K562 (cell line): ENCODE results near the gene RAPGEF5. TPM values are rescaled to one million over a fixed set of nuclear protein-coding genes. Genes with fewer than 3 reads are reported as not detected.

Experiments used
- C11orf30 ChIP-seq: fragments of 450-650 bp; IDR thresholded peaks from 2 replicates; pipeline ENCODE4 v1.6.1; 2016; ENCODE audit warnings: low read depth, mild to moderate bottlenecking
- CBFA2T3 ChIP-seq: fragments of 450-650 bp; IDR thresholded peaks from 2 replicates; pipeline ENCODE4 v1.6.1; 2017
- CEBPG ChIP-seq, 3 experiments: fragments of 200-800 bp in 1 of 3; sonication (Bioruptor generic) in 1 of 3; sonication (generic) in 1 of 3; formaldehyde crosslinking in 1 of 3; IDR thresholded peaks in 2 of 3; conservative IDR thresholded peaks in 1 of 3; 2 replicates each; pipeline versions ENCODE4 v1.6.1 to v1.8.0; 2016 to 2022; ENCODE audit warnings: missing compliant biosample characterization in 2 of 3, missing genetic modification characterization in 2 of 3, mild to moderate bottlenecking in 1 of 3, missing genetic modification reagents in 1 of 3
- GABPA ChIP-seq: fragments of 200-800 bp; sonication (Bioruptor generic); conservative IDR thresholded peaks from 2 replicates; pipeline ENCODE4 v1.6.1; 2016; ENCODE audit warnings: low read depth, missing genetic modification characterization, missing compliant biosample characterization
- GATA2 ChIP-seq: sonication (generic); formaldehyde crosslinking; IDR thresholded peaks from 2 replicates; pipeline ENCODE4 v1.4.0; 2020; ENCODE audit warnings: mild to moderate bottlenecking, missing genetic modification reagents
- HNRNPK ChIP-seq: fragments of 200-400 bp; formaldehyde crosslinking; IDR thresholded peaks from one replicate; pipeline ENCODE4 v1.6.1; 2018; ENCODE audit warnings: mild to moderate bottlenecking, low read depth, low read length; ENCODE audit not compliant: poor library complexity, severe bottlenecking
- LARP7 ChIP-seq: fragments of 450-650 bp; IDR thresholded peaks from 2 replicates; pipeline ENCODE4 v1.6.1; 2016
- MAZ ChIP-seq, 2 experiments: fragments of 450-650 bp in 1 of 2; sonication (generic) in 1 of 2; formaldehyde crosslinking; IDR thresholded peaks in 1 of 2; conservative IDR thresholded peaks in 1 of 2; 2 replicates each; pipeline versions ENCODE4 v1.4.0 to v1.5.0; 2020; ENCODE audit warnings: mild to moderate bottlenecking in 1 of 2, missing genetic modification reagents in 1 of 2
- MYNN ChIP-seq, 2 experiments: sonication (generic); formaldehyde crosslinking in 1 of 2; IDR thresholded peaks; 2 replicates each; pipeline versions ENCODE4 v1.5.0 to v1.6.1; 2016 to 2020; ENCODE audit warnings: antibody characterized with exemption in 1 of 2, missing genetic modification reagents in 1 of 2
- PHF8 ChIP-seq: fragments of 200-600 bp; sonication (generic); IDR thresholded peaks from 2 replicates; pipeline ENCODE4 v1.6.1; 2012; ENCODE audit warnings: mixed run types, mild to moderate bottlenecking, inconsistent platforms, low read length, moderate library complexity, borderline replicate concordance
- POLR3A ChIP-seq: IDR thresholded peaks from 2 replicates; pipeline ENCODE4 v1.6.1; 2011; ENCODE audit warnings: borderline replicate concordance, mild to moderate bottlenecking, moderate library complexity; ENCODE audit not compliant: insufficient read length, insufficient read depth; ENCODE audit errors: extremely low read depth
- SPI1 ChIP-seq: IDR thresholded peaks from 2 replicates; pipeline ENCODE4 v1.6.1; 2011; ENCODE audit warnings: low read depth, low read length, control low read depth, borderline replicate concordance
- TCF3 ChIP-seq: sonication (generic); formaldehyde crosslinking; IDR thresholded peaks from 2 replicates; pipeline ENCODE4 v1.4.0; 2020; ENCODE audit warnings: mild to moderate bottlenecking, missing genetic modification reagents
- TOE1 ChIP-seq, 2 experiments: fragments of 450-650 bp in 1 of 2; sonication (generic) in 1 of 2; formaldehyde crosslinking in 1 of 2; IDR thresholded peaks; 2 replicates each; pipeline versions ENCODE4 v1.7.1 to v1.8.0; 2016 to 2022; ENCODE audit warnings: borderline replicate concordance in 2 of 2, mild to moderate bottlenecking in 2 of 2, antibody characterized with exemption in 1 of 2, inconsistent platforms in 1 of 2, low read depth in 1 of 2, missing genetic modification reagents in 1 of 2, moderate library complexity in 1 of 2
- WHSC1 ChIP-seq: IDR thresholded peaks from one replicate; pipeline ENCODE4 v1.6.1; 2012; ENCODE audit warnings: low read length, control low read depth, inconsistent platforms
- XRCC4 ChIP-seq: IDR thresholded peaks from one replicate; pipeline ENCODE4 v1.6.1; 2011; ENCODE audit not compliant: insufficient read depth, insufficient read length; ENCODE audit errors: extremely low read depth
- ZNF311 ChIP-seq: fragments of 250-450 bp; sonication (Bioruptor Pico); IDR thresholded peaks from 2 replicates; pipeline ENCODE4 v1.4.0; 2020; ENCODE audit warnings: mild to moderate bottlenecking, moderate library complexity
- ZNF316 ChIP-seq: fragments of 450-650 bp; IDR thresholded peaks from 2 replicates; pipeline ENCODE4 v1.6.1; 2016
- ZNF583 ChIP-seq: fragments of 250-450 bp; sonication (Bioruptor Pico); IDR thresholded peaks from 2 replicates; pipeline ENCODE4 v1.4.0; 2020
- ZNF668 ChIP-seq: fragments of 250-450 bp; sonication (Bioruptor Pico); IDR thresholded peaks from 2 replicates; pipeline ENCODE4 v1.8.0; 2022; ENCODE audit warnings: mild to moderate bottlenecking, inconsistent platforms
- ZNF699 ChIP-seq: fragments of 250-450 bp; sonication (Bioruptor Pico); IDR thresholded peaks from 2 replicates; pipeline ENCODE4 v1.8.0; 2021; ENCODE audit warnings: mild to moderate bottlenecking, moderate library complexity; ENCODE audit not compliant: insufficient replicate concordance
- polyA plus RNA-seq, 8 experiments: library from polyadenylated mRNA; depleted of rRNA in 4 of 8; stranded (reverse) in 5 of 8; unstranded in 3 of 8; fragments of >200 nt; fragmentation: Nextera tagmentation in 2 of 8; fragmentation: Illumina TruSeq in 1 of 8; extraction: Ambion mirVana in 2 of 8; extraction: Trizol in 1 of 8; gene quantifications; 2 replicates each; pipeline versions ENCODE4 v1.2.1 to v1.2.3, GENCODE V29; 2011 to 2014; ENCODE audit warnings: inconsistent platforms in 1 of 8, missing spikeins in 1 of 8
- total RNA-seq, 7 experiments: library from RNA; depleted of rRNA in 6 of 7; stranded (reverse); fragments of >200 nt in 6 of 7; fragmentation: Illumina TruSeq in 2 of 7; extraction: Trizol in 2 of 7; gene quantifications; 2 replicates each; pipeline versions ENCODE4 v1.2.1 to v1.2.3, GENCODE V29; 2011 to 2021; ENCODE audit warnings: low replicate concordance in 1 of 7
- TF ChIP-seq, protein P1 (sequence below), 2 experiments: fragments of 250-450 bp in 1 of 2; fragments of 450-650 bp in 1 of 2; sonication (Bioruptor Pico) in 1 of 2; IDR thresholded peaks; 2 replicates each; pipeline versions ENCODE4 v1.6.1 to v1.8.0; 2016 to 2021; ENCODE audit warnings: mild to moderate bottlenecking in 2 of 2, moderate library complexity in 2 of 2, missing compliant biosample characterization in 1 of 2, missing genetic modification characterization in 1 of 2
- TF ChIP-seq, protein P2 (sequence below): fragments of 250-450 bp; sonication (Bioruptor Pico); IDR thresholded peaks from 2 replicates; pipeline ENCODE4 v1.8.0; 2022; ENCODE audit warnings: moderate library complexity, mild to moderate bottlenecking, inconsistent platforms
- TF ChIP-seq, protein P3 (sequence below): conservative IDR thresholded peaks from 2 replicates; pipeline ENCODE4 v1.6.1; 2011; ENCODE audit warnings: low read depth, mild to moderate bottlenecking, low read length; ENCODE audit not compliant: control insufficient read depth

The RAPGEF5 gene
- total and polyA plus RNA-seq, 9 of the 15 experiments (the other 6 are each of a cell fraction or from before 2014, with no cell fraction given): 0.39 to 2.0 (median 1.1) TPM

DNA sequence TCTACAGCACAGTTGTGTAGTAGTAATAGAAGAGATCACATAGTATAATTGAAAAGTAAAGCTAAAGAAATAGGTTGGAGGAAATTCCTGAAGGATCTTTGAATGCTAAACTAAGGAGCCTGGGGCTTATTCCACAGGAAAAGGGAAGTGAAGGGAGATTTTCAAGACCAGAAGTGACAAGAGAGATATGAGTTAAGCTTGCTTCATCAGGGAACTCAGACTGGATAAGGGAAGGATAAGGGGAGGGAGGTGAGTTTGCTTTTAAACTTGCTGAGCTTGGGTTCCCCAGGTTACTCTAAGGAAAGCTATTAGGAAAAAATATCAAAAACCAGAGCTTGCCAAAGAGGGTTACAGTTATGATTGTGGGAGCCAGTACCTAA, 182.4 kb downstream of the RAPGEF5 start (continued):
- TF ChIP-seq CBFA2T3 (no peak), TCF3 (CRISPR knock-in tag) (peak; percentile 33), ZNF316 (no peak), ZNF311 (CRISPR knock-in tag) (no peak), ZNF668 (CRISPR knock-in tag) (no peak), HNRNPK (no peak), WHSC1 (no peak), CEBPG (CRISPR knock-in tag; IDR thresholded peaks at IDR 0.05) (no peak), CEBPG (tag; conservative IDR thresholded peaks at IDR 0.05 in 1 of 2, IDR thresholded peaks at IDR 0.05 in 1 of 2) (peak; percentile 48 to 64; a peak in 2 of 4 replicates), SPI1 (peak; percentile 88; the same call in 1 of the 2 replicates), MYNN (IDR thresholded peaks at IDR 0.05) (no peak), MYNN (CRISPR knock-in tag; IDR thresholded peaks at IDR 0.05) (no peak), GATA2 (CRISPR knock-in tag) (no peak), PHF8 (no peak), POLR3A (no peak), C11orf30 (no peak), GABPA (tag) (0 out of 2 replicates have a peak, but pooled peaks have one; percentile 3), MAZ (CRISPR knock-in tag; conservative IDR thresholded peaks at IDR 0.05 in 1 of 2, IDR thresholded peaks at IDR 0.05 in 1 of 2) (0 out of 4 replicates have a peak, but pooled peaks of 1 of the 2 experiments have one; percentile 7), ZNF583 (CRISPR knock-in tag) (no peak), ZNF699 (CRISPR knock-in tag) (no peak), XRCC4 (no peak), LARP7 (no peak), TOE1 (IDR thresholded peaks at IDR 0.05; ENCODE audit: borderline replicate concordance) (0 out of 2 replicates have a peak, but pooled peaks have one; percentile 6), TOE1 (CRISPR knock-in tag; IDR thresholded peaks at IDR 0.05; ENCODE audit: borderline replicate concordance, low read depth) (no peak)
- TF ChIP-seq, protein P1, sequence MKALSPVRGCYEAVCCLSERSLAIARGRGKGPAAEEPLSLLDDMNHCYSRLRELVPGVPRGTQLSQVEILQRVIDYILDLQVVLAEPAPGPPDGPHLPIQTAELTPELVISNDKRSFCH (CRISPR knock-in tag; IDR thresholded peaks at IDR 0.05): no peak
- TF ChIP-seq, protein P1 (tag; IDR thresholded peaks at IDR 0.05): 0 out of 2 replicates have a peak, but pooled peaks have one; percentile 9
- TF ChIP-seq, protein P2, sequence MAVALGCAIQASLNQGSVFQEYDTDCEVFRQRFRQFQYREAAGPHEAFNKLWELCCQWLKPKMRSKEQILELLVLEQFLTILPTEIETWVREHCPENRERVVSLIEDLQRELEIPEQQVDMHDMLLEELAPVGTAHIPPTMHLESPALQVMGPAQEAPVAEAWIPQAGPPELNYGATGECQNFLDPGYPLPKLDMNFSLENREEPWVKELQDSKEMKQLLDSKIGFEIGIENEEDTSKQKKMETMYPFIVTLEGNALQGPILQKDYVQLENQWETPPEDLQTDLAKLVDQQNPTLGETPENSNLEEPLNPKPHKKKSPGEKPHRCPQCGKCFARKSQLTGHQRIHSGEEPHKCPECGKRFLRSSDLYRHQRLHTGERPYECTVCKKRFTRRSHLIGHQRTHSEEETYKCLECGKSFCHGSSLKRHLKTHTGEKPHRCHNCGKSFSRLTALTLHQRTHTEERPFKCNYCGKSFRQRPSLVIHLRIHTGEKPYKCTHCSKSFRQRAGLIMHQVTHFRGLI: no peak
- TF ChIP-seq, protein P3, sequence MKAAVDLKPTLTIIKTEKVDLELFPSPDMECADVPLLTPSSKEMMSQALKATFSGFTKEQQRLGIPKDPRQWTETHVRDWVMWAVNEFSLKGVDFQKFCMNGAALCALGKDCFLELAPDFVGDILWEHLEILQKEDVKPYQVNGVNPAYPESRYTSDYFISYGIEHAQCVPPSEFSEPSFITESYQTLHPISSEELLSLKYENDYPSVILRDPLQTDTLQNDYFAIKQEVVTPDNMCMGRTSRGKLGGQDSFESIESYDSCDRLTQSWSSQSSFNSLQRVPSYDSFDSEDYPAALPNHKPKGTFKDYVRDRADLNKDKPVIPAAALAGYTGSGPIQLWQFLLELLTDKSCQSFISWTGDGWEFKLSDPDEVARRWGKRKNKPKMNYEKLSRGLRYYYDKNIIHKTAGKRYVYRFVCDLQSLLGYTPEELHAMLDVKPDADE: no peak
